ENCODE measurements around the gene MANBA.

Gene MANBA

GRCh38 chr4:102781570-102781969 lies 20.8 kb upstream of the MANBA start:
- no peak for TF ChIP-seq CTCF (IDR thresholded peaks at IDR 0.05)
- TF ChIP-seq ZFX (IDR thresholded peaks at IDR 0.05; ENCODE audit: borderline replicate concordance) = no peak
- H3K27ac ChIP-seq = no peak overlapping the region

- TF ChIP-seq ZFX (IDR thresholded peaks at IDR 0.05; ENCODE audit: borderline replicate concordance) = no peak
- TF ChIP-seq CTCF (IDR thresholded peaks at IDR 0.05) = no peak
- no peak overlapping the region for H3K27ac ChIP-seq
Observed at GRCh38 chr4:102780476-102781144, 19.8 kb upstream of the MANBA start.

GRCh38 chr4:102779204-102779603 lies 18.4 kb upstream of the MANBA start:
- no peak overlapping the region for H3K27ac ChIP-seq
- TF ChIP-seq ZFX (IDR thresholded peaks at IDR 0.05; ENCODE audit: borderline replicate concordance) (no peak), CTCF (IDR thresholded peaks at IDR 0.05) (no peak)

GRCh38 chr4:102778720-102779119 lies 18.0 kb upstream of the MANBA start:
- TF ChIP-seq CTCF (IDR thresholded peaks at IDR 0.05) = no peak
- TF ChIP-seq ZFX (IDR thresholded peaks at IDR 0.05; ENCODE audit: borderline replicate concordance) = no peak
- no peak overlapping the region for H3K27ac ChIP-seq

GRCh38 chr4:102775805-102776204 lies 15.0 kb upstream of the MANBA start:
- no peak for TF ChIP-seq ZFX (IDR thresholded peaks at IDR 0.05; ENCODE audit: borderline replicate concordance)
- H3K27ac ChIP-seq = no peak overlapping the region

GRCh38 chr4:102774254-102774653 lies 13.5 kb upstream of the MANBA start:
- TF ChIP-seq CTCF (IDR thresholded peaks at IDR 0.05) (no peak), ZFX (IDR thresholded peaks at IDR 0.05; ENCODE audit: borderline replicate concordance) (no peak)
- H3K27ac ChIP-seq = no peak overlapping the region

GRCh38 chr4:102772738-102773340 lies 12.1 kb upstream of the MANBA start:
- no peak overlapping the region for H3K27ac ChIP-seq
- no peak for TF ChIP-seq CTCF (IDR thresholded peaks at IDR 0.05)
- no peak for TF ChIP-seq ZFX (IDR thresholded peaks at IDR 0.05; ENCODE audit: borderline replicate concordance)

Data from 22Rv1 (cell line).